Non-pigmented ciliary epithelial cell (primary cell): Measurements from ENCODE around the gene TASP1.
"Not testable (repeated sequence)": the region's sequence is repeated elsewhere in the genome, so short reads cannot be mapped to it uniquely, and the experiment has no call there.

Experiments used
- DNase-seq: peaks from one replicate; pipeline ENCODE4 v3.0.0-alpha.2; 2010; ENCODE audit warnings: low read depth

Gene TASP1

GRCh38 chr20:13638496-13639149 is at the start of gene TASP1:
Gene TASP1 (minus strand): TSS chr20:13638932. CDS start chr20:13630078, 8,854 bp downstream.
- DNase-seq: peak; percentile 78

- DNase-seq: no peak
Measured at GRCh38 chr20:13687815-13688214, 49.1 kb upstream of the TASP1 start.

- DNase-seq: no peak
Measured at GRCh38 chr20:13685623-13686022, 46.9 kb upstream of the TASP1 start.

DNA sequence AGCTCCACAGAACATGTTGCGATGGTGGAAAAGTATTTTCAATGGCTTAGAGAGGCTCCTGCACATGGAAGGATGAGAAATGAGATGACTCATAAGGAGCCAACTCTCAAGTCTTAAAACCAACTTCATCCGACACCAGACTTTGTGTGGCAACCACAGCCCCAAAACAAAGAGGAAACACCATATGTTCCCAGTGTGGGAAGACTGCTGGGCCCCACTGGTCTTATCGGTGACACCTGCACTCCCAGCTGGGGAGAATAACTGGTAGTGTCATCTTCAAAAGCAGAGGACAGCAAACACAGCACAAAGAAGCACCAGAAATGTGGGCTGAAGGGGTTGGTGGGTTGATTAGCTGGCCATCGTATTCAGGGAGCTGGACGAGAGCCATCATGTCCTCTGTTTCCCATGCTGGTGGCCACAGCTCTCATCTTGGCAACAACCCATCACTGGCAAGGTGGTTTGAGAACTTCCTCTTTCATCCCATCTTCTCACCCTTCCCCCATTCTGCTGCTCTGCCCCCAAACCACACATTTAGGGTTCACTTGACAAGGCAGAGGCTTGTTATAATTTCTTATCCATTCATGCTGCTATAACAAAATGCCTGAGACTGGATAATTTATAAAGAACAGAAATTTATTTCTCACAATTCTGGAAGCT is 46.0 kb upstream of the TASP1 start:
- no peak for DNase-seq

DNA sequence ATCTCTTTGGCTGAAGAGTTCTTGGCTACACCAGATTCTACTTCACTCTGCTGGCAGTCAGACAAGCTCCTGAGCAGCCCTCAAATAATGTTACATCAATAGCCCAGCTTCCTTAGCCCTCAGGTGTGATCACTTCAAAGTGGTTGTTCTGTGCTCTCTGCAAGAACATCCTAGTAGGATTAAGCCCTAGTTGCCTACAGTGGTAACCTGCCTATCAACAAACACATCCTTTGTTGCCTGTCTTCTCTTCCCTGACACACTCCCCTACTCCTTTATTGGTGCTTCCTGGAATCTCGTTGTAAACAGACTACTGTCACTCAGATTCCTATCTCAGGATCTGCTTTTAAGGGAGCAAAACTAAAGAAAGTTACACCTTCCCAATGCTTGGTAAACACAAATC is 45.1 kb upstream of the TASP1 start:
- no peak for DNase-seq

DNA sequence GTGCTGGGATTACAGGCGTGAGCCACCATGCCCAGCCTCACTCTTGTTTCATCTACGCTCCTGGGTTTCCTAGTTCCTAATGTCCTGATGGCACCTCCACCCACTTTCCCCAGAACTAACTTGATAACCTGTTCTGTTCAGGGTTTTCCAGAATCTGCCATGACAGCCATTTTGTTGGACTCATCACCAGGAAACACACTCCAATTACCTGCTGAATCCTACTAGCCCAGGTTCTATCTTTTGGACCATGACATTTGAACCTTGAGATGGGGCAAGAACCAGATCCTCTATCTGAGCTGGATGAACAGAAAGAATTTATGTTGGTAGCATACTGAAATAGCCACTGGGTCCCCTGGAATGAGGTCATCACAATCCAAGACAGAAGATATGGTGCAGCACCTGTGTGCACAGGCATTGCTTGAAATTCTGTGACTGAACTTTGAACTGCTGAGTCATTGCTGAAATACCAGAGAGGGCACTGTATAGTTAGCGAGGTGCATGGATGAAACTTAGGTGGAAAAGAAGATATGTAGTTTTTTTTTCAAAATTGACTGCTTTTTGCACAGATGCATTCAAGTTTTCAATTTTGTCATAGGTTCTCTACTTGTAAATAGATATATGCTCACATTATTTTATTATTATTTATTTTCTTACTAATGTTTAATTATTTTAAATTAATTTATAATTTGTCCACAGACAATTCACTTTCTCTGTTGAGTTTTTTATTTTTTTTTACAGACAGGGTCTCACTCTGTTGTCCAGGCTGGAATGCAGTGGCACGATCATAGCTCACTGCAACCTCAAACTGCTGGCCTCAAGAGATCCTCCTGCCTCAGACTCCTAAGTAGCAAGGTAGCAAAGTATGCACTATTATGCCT is 42.8 kb upstream of the TASP1 start:
- no peak for DNase-seq

DNA sequence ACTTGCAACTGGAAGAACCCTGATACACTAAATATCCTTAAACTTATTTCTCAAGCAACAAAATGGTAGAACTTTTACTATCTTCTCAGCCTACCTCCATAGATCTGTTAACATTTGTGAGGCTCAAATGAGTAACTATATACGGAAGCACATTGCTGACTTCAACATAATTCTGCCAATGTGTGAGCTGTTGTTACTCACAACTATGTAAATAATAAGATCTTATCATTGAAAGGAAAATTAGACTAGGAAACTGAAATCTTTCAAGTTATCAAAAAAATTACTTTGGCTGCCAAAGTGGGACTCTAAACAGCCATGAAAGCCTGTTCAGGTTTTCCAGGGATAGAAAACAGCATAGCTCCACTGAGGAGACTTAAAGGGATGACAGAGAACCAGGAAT is 40.2 kb upstream of the TASP1 start:
- no peak for DNase-seq

DNA sequence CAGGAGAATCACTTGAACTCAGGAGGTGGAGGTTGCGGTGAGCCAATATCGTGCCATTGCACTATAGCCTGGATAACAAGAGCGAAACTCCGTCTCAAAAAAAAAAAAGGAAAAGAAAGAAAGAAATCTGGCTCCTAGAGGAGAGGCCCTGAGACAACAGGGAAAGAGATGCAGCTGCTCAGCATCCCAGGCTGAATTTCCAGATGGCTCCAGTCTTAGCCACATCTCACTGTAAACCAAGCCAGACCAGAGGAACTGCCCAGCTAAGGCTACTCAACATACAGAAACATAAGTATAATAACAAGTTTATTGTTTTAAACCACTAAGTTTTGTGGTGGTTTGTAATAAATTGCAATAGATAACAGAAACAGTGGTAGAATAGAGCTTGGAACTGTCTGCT is 38.5 kb upstream of the TASP1 start:
- DNase-seq: no peak

DNA sequence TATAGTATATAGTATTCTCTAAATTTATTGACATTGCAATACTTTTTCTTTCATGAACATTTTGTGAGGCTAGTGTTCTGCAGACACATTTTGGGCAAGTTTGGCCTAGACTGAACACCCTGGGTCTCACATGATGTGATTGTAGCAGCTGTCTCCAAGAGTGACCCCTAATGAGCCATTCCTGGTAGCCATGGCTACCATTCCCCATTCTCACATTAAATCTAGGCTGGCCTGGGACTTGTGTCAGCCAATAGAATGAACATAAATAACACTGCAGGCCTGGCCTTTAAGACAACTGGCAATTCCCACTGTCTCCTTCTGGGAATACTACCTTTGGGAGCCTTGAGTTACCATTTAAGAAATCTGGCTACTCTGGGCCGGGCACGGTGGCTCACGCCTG is 38.0 kb upstream of the TASP1 start:
- no peak for DNase-seq

- no peak for DNase-seq
Measured at GRCh38 chr20:13672690-13673089, 34.0 kb upstream of the TASP1 start.

DNA sequence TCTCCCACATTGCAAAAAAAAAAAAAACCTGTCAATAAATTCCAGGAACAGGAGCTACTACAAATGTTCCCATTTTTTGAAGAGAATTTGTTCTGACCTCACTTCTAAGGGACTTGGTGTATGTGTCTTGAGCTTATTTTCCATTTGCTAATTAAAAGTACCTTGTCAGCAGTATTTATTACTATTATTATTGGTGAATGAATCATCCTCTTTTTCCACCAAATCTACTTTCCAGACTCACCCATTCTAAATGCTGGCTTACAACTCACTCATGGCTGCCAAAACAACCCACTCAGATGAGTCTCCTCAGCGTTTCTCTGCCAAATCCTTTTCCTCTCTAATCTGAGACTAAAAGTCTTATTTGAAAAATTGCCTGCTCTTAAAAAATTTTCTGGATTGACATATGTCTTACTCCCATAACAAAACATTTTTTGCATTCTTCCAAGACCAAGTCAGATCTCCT is 33.2 kb upstream of the TASP1 start:
- peak; percentile 11 for DNase-seq

- no peak for DNase-seq
Measured at GRCh38 chr20:13671512-13671911, 32.8 kb upstream of the TASP1 start.

DNA sequence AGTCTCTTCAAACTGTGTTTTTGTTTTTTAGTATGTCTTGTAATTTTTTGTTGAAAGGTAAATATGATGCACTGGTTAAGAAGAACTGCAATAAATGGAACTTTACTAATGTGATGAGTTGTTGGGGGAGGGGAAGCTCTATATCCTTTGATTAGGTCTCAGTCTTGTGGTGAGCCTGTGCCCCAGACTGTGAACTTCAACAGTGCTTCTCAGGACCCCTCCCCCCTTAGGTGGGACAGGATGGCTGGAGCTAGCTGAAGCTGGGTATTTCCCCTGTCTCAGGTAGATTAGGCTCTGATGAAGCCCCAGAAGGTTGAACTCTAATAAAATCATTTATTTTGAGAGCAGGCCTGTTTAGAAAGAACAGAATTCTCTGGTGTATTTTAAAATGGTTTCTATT is 31.4 kb upstream of the TASP1 start:
- no peak for DNase-seq

- no peak for DNase-seq
Measured at GRCh38 chr20:13665709-13666395, 27.1 kb upstream of the TASP1 start.

DNA sequence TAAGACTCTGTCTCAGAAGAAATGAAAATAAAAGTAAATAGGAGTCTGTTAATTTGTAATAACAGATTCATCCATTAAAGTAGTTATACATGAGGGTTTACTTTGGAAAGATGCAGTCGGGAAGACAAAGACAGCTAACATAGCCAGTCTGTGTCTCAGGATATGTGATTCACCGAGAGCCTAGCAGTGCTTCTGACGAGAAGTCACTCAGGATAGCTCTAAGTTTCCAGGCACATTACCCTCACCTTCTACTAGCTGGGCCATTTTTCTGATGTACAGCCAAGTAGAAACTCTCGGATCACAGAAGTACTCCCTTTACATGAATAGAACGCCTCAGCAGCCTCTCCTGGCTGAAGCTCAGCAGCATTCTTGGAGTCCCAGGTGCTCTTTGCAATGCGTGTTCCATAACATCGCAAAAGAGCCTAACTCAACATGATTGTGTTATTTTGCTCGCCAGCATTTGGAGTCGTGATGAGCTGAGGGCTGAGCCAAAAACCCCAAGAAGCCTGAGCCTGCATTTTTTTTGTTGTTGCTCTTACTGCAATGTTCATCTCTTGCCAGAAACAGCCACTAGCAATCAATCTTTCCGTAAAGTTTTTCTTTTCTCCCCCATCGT is 22.4 kb upstream of the TASP1 start:
- no peak for DNase-seq

GRCh38 chr20:13659288-13659687 is 20.6 kb upstream of the TASP1 start:
- no peak for DNase-seq

- DNase-seq: not testable (repeated sequence)
Measured at GRCh38 chr20:13658060-13658459, 19.3 kb upstream of the TASP1 start.

DNA sequence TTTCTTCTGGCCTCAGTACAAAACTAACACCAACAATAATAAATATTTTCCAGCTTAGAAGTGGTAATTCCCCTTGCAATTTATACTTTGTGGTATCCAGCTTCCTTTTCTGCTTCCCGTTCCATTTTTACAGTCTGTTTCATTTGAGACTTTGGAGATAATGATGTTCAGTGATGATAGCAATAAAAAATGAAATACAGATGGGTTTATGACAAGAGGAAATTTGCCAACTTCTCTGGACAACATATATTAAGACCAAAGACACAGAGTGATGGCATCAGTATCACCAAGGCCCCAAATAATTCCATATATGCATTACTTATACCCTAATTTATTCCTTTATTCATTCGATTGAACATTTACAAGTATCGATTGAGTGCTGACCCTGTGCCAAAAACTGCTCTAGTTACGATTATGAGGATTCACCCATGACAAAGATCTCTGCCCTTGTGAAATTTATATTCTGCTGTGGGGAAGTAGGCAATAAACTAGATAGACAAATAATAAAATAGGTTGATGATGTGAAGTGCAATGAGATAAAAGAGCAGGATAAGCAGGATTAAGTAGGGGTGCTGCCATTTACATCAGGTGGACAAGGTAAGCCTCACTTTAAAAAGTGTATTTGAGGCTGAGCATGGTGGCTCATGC is 18.1 kb upstream of the TASP1 start:
- DNase-seq: no peak

GRCh38 chr20:13654463-13655023 is 15.8 kb upstream of the TASP1 start:
- DNase-seq: no peak

DNA sequence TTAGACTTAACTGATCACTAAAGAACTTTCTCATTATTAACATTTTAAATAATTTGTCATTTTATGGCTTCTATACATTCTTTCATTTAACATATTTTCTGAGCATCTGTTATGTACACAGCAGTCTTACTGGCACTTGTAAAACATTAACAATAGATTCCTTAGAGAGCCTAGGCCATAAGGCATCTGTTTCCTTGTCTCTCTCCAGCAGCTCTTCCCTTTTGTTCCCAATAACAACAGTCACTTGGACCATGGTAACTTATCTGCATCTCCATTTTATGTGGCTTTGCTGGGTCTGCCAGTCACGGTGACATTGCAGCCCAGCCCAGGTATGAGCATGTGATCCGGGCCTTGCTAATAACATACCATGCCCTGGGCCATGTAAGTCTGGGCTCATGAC is 11.7 kb upstream of the TASP1 start:
- DNase-seq: no peak
